T-cell (primary cell): ENCODE data around the gene ZNF385D. TPM values are rescaled to one million over a fixed set of nuclear protein-coding genes. Genes with fewer than 3 reads are reported as not detected.

Source experiments
- ATAC-seq, 4 experiments: fragments of 200-7000 bp in 3 of 4; fragments of 150-1000 bp in 1 of 4; cut with Tn5 transposase; replicated peaks in 1 of 4; 1 replicate in 3 of 4; 2 replicates in 1 of 4; pipeline ENCODE4 v1.10.0; 2021; ENCODE audit warnings: moderate library complexity in 3 of 4, mild to moderate bottlenecking in 2 of 4, moderate number of reproducible peaks in 1 of 4
- CTCF ChIA-PET, 2 donors: fragments of 300-600 bp; sonication (Branson Sonifier 250); formaldehyde crosslinking; loops; one replicate each; lab custom pipeline; 2022; ENCODE audit warnings: antibody characterized with exemption in 2 of 2; lab: Charles Lee
- POLR2A ChIA-PET, 2 donors: fragments of 300-600 bp; sonication (Branson Sonifier 250); formaldehyde crosslinking; loops; one replicate each; lab custom pipeline; 2022; ENCODE audit warnings: antibody characterized with exemption in 2 of 2; lab: Charles Lee
- DNase-seq, 35 experiments: peaks; one replicate each; pipeline versions ENCODE4 v3.0.0 to v3.0.0-alpha.2; 2013 to 2023
- H3K27ac ChIP-seq: one replicate; pipeline ENCODE4 v1.5.1; 2013; ENCODE audit warnings: low read length
- H3K27me3 ChIP-seq, 2 experiments: replicated peaks in 1 of 2; 1 replicate in 1 of 2; 2 replicates in 1 of 2; pipeline versions ENCODE4 v1.6.1 to v1.7.0; 2013; ENCODE audit warnings: low read length in 1 of 2, mixed read lengths in 1 of 2; ENCODE audit not compliant: control insufficient read depth in 2 of 2, insufficient read depth in 2 of 2; ENCODE audit errors: extremely low read depth in 1 of 2
- H3K36me3 ChIP-seq, 2 donors: 1 replicate in 1 of 2; 2 replicates in 1 of 2; pipeline versions ENCODE4 v1.6.1 to v1.7.0; 2013; ENCODE audit warnings: low read length in 1 of 2; ENCODE audit not compliant: control insufficient read depth in 2 of 2, insufficient read depth in 1 of 2; ENCODE audit errors: extremely low read depth in 1 of 2
- H3K4me1 ChIP-seq, 2 experiments: 1 replicate in 1 of 2; 2 replicates in 1 of 2; pipeline versions ENCODE4 v1.6.1 to v1.7.0; 2013; ENCODE audit warnings: low read length in 2 of 2, mixed read lengths in 1 of 2; ENCODE audit not compliant: insufficient read depth in 2 of 2, control insufficient read depth in 1 of 2; ENCODE audit errors: extremely low read depth in 1 of 2
- H3K4me3 ChIP-seq, 2 donors: 1 replicate in 1 of 2; 2 replicates in 1 of 2; pipeline versions ENCODE4 v1.5.1 to v1.7.0; 2013; ENCODE audit warnings: mild to moderate bottlenecking in 2 of 2, low read length in 1 of 2, moderate library complexity in 1 of 2; ENCODE audit not compliant: control insufficient read depth in 1 of 2; ENCODE audit errors: extremely low read depth in 1 of 2
- H3K9me3 ChIP-seq: 2 replicates; pipeline ENCODE4 v1.7.0; 2013
- H3K27ac Mint-ChIP-seq, 2 donors: one replicate each; pipeline ENCODE4 v1.8.0; 2020 to 2021; ENCODE audit warnings: mild to moderate bottlenecking in 2 of 2, mixed read lengths in 2 of 2
- H3K27me3 Mint-ChIP-seq, 2 donors: one replicate each; pipeline ENCODE4 v1.8.0; 2021 to 2022; ENCODE audit warnings: mixed read lengths in 2 of 2
- H3K36me3 Mint-ChIP-seq: one replicate; pipeline ENCODE4 v1.8.0; 2021; ENCODE audit warnings: mixed read lengths
- H3K4me1 Mint-ChIP-seq, 3 donors: one replicate each; pipeline ENCODE4 v1.8.0; 2020 to 2022; ENCODE audit warnings: mixed read lengths in 3 of 3, mild to moderate bottlenecking in 1 of 3
- H3K4me3 Mint-ChIP-seq, 3 donors: one replicate each; pipeline ENCODE4 v1.8.0; 2020 to 2022; ENCODE audit warnings: mild to moderate bottlenecking in 3 of 3, mixed read lengths in 3 of 3, moderate library complexity in 3 of 3
- H3K9me3 Mint-ChIP-seq, 3 donors: one replicate each; pipeline ENCODE4 v1.8.0; 2020 to 2022; ENCODE audit warnings: mixed read lengths in 3 of 3
- WGBS: methylation state at CpG from one replicate; pipeline ENCODE4 v1.1.5; 2013; ENCODE audit warnings: missing lambda C conversion rate; ENCODE audit not compliant: insufficient coverage; 5-methylcytosine and 5-hydroxymethylcytosine counted together
- total RNA-seq, 35 experiments: library from RNA in 6 of 35; stranded (reverse) in 6 of 35; fragments of 120-200 nt in 1 of 35; gene quantifications; one replicate each; pipeline versions ENCODE4 v1.2.1 to v1.2.4 and lab custom pipeline; 2013 to 2026

Gene ZNF385D
- total RNA-seq, 5 donors from 2014 or later (not counting 1 experiment from before 2014, with no cell fraction given) = 0.03 to 0.47 (median 0.35) TPM

DNA sequence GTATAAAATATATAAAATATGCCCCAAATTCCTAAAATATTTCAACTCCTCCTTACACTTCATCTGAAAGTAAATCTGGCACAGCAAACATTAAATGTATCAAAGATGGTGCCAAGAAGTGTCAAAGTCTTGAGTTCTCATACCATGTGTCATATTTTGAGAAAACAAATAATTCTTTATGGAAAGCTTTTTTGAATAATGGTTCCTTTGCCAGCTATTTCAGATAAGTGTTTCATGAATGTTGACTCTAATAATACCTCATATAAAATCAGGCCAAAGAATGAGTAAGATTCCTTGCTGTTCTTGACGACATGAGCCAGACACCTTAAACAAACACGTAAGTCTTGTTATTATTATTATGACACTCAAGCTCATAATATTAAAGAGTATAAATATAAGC is 30.3 kb upstream of the ZNF385D start:
- no CpG with 5 or more reads among the region's 2 CpGs for WGBS
- H3K9me3 Mint-ChIP-seq = peaks cover 7 to 15% (median 11%) of the 10 kb centered on the region in 3 donors
- DNase-seq (no peak), ATAC-seq (no peak)
- no peak overlapping the region for H3K4me3 Mint-ChIP-seq
- H3K27ac ChIP-seq = no peak overlapping the region
- H3K27me3 Mint-ChIP-seq = no peaks in the 10 kb centered on the region
- H3K4me1 Mint-ChIP-seq = no peaks in the 10 kb centered on the region
- CTCF ChIA-PET = interaction anchor here in 1 of 2 donors (0.6 kb wide), 1 partner anchor 310 kb away, joined by 3 read pairs; no protein-coding TSS in a partner anchor
- H3K4me1 ChIP-seq = no peaks in the 10 kb centered on the region
- no peak overlapping the region for H3K27ac Mint-ChIP-seq
- no peaks in the 10 kb centered on the region for H3K36me3 Mint-ChIP-seq
- H3K4me3 ChIP-seq = no peak overlapping the region
- POLR2A ChIA-PET = no interaction called here
- no peaks in the 10 kb centered on the region for H3K36me3 ChIP-seq
- H3K9me3 ChIP-seq = no peaks in the 10 kb centered on the region
- no peaks in the 10 kb centered on the region for H3K27me3 ChIP-seq

DNA sequence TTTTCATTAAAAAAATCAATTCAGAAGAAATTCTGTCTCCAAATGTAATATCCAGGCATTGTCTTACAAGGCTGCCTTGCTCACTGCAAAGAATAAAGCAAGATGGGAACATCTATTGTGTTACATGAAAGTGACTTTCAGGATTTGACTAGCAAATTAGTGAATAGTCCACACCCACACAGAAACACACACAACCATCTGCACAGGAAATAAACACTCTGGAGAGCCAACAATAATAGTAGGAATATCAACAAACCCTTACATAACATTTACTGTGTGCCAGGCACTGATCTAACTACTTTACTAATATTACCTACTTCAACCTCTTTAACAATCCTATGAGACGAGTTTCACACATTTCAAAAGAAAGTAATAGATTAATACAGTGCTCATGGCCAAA is 28.9 kb upstream of the ZNF385D start:
- H3K36me3 Mint-ChIP-seq = no peaks in the 10 kb centered on the region
- no CpG with 5 or more reads among the region's 1 CpG for WGBS
- H3K4me3 Mint-ChIP-seq = no peak overlapping the region
- ATAC-seq (no peak), DNase-seq (no peak)
- Histone ChIP-seq H3K4me1 (no peaks in the 10 kb centered on the region), H3K9me3 (no peaks in the 10 kb centered on the region), H3K27me3 (no peaks in the 10 kb centered on the region), H3K27ac (no peak overlapping the region), H3K36me3 (no peaks in the 10 kb centered on the region), H3K4me3 (no peak overlapping the region)
- ChIA-PET CTCF (no interaction called here), POLR2A (no interaction called here)
- H3K27ac Mint-ChIP-seq = no peak overlapping the region
- no peaks in the 10 kb centered on the region for H3K27me3 Mint-ChIP-seq
- peaks cover 4 to 11% (median 8%) of the 10 kb centered on the region in 3 donors for H3K9me3 Mint-ChIP-seq
- no peaks in the 10 kb centered on the region for H3K4me1 Mint-ChIP-seq

DNA sequence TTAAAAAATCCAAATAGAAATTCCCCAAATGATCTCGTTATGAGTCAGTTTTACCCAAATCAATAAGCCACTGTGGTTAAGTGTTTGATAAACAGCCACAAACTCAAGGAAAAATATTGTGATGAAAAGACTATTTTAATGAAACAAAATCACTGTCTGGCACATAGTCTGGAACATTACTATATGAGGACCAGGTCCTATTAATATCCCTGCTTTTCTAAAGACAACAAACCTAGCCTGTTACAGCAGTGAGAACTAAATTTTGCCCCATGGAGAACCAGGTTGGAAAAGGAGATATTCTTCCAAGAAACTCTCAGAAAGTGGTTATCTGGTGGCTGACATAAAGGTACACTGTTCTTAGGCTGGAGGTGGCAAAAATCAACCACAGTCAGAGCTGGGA is 27.7 kb upstream of the ZNF385D start:
- DNase-seq (no peak), ATAC-seq (no peak)
- H3K4me1 Mint-ChIP-seq = no peaks in the 10 kb centered on the region
- ChIA-PET POLR2A (no interaction called here), CTCF (no interaction called here)
- H3K27me3 Mint-ChIP-seq = no peaks in the 10 kb centered on the region
- no peaks in the 10 kb centered on the region for H3K9me3 ChIP-seq
- H3K27ac ChIP-seq = no peak overlapping the region
- no peaks in the 10 kb centered on the region for H3K4me1 ChIP-seq
- no peak overlapping the region for H3K4me3 Mint-ChIP-seq
- H3K27ac Mint-ChIP-seq = no peak overlapping the region
- H3K4me3 ChIP-seq = no peak overlapping the region
- H3K9me3 Mint-ChIP-seq = peaks cover 8 to 17% (median 17%) of the 10 kb centered on the region in 3 donors
- WGBS = no CpG with 5 or more reads among the region's 1 CpG
- H3K27me3 ChIP-seq = no peaks in the 10 kb centered on the region
- H3K36me3 Mint-ChIP-seq = no peaks in the 10 kb centered on the region
- no peaks in the 10 kb centered on the region for H3K36me3 ChIP-seq

DNA sequence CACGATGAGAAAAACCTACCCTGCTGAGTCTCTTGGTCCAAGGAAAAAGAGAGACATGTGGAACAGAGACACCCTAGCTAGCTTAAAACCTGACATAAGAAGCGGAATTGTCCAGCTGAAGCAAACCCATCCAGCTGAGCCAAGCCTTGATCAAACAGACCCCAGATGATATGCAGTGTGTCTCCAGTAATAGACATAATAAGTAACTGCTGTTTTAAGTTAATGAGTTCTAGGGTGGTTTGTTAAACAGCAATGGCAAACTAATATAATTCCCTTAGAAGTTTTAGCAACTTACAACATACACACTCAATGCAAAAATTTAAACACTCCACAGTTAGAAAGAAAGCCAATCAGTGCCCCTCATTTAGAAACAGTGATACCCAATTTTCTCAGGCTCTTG is 26.8 kb upstream of the ZNF385D start:
- no peaks in the 10 kb centered on the region for H3K27me3 ChIP-seq
- ATAC-seq (no peak), DNase-seq (no peak)
- no peaks in the 10 kb centered on the region for H3K27me3 Mint-ChIP-seq
- WGBS = 100% methylated on average over 1 of the region's 2 CpGs
- H3K36me3 ChIP-seq = no peaks in the 10 kb centered on the region
- no peak overlapping the region for H3K27ac Mint-ChIP-seq
- CTCF ChIA-PET = interaction anchor here in 1 of 2 donors (0.6 kb wide), 1 partner anchor 10 kb away, joined by 7 read pairs; no protein-coding TSS in a partner anchor
- no peak overlapping the region for H3K4me3 Mint-ChIP-seq
- H3K4me1 Mint-ChIP-seq = no peaks in the 10 kb centered on the region
- no peaks in the 10 kb centered on the region for H3K36me3 Mint-ChIP-seq
- H3K4me3 ChIP-seq = no peak overlapping the region
- POLR2A ChIA-PET = no interaction called here
- H3K27ac ChIP-seq = no peak overlapping the region
- H3K9me3 Mint-ChIP-seq = peaks cover 4 to 19% (median 19%) of the 10 kb centered on the region in 3 donors
- no peaks in the 10 kb centered on the region for H3K4me1 ChIP-seq
- no peaks in the 10 kb centered on the region for H3K9me3 ChIP-seq

DNA sequence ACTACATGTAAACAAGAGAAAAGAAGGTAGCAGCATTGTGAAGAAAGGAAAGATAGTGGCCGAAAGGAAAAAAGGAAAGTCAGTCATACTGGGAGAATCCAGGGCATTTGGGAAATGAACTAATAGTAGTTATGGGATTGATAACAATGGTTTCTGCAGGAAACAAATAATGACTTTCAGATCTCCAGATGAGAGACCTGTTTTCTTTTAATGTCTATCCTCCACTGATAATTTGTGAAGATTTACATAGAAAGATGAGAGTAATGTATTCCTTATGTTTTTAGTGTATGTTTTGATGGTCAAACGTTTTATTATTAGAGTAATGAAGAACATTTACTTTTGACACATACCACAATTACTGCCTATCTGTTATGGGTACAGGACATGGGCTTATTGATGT is 15.0 kb upstream of the ZNF385D start:
- DNase-seq (no peak), ATAC-seq (no peak)
- ChIA-PET POLR2A (no interaction called here), CTCF (no interaction called here)
- H3K36me3 Mint-ChIP-seq = no peaks in the 10 kb centered on the region
- Histone ChIP-seq H3K27ac (no peak overlapping the region), H3K4me1 (no peaks in the 10 kb centered on the region), H3K4me3 (no peak overlapping the region), H3K27me3 (no peaks in the 10 kb centered on the region), H3K36me3 (no peaks in the 10 kb centered on the region), H3K9me3 (no peaks in the 10 kb centered on the region)
- no peaks in the 10 kb centered on the region for H3K27me3 Mint-ChIP-seq
- WGBS = 100% methylated on average over 1 of the region's 2 CpGs
- no peaks in the 10 kb centered on the region for H3K4me1 Mint-ChIP-seq
- peaks cover 21 to 26% (median 23%) of the 10 kb centered on the region in 3 donors for H3K9me3 Mint-ChIP-seq
- no peak overlapping the region for H3K27ac Mint-ChIP-seq
- H3K4me3 Mint-ChIP-seq = no peak overlapping the region

DNA sequence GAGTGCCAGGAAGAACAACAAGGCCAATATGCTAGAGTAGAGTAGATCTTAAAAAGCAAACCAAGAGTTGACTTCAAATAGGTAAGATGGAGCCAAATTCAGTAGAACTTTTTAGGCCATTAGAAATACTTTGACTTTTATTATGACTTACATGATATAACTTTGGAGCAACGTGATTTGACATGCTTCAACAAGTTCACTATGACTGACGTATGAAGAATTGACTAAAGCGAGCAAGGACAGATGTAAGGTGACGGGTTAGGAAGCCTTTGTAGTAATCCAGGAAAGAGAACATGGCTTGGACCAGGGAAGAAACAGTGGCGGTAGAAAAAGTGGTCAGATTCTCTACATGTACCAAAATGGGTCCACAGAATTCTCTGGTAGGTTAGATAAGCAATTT is 4.9 kb upstream of the ZNF385D start:
- H3K27ac Mint-ChIP-seq = no peak overlapping the region
- Histone ChIP-seq H3K27me3 (peaks cover 0 to 4% of the 10 kb centered on the region in 2 experiments), H3K4me1 (no peaks in the 10 kb centered on the region), H3K4me3 (no peak overlapping the region), H3K27ac (no peak overlapping the region), H3K9me3 (no peaks in the 10 kb centered on the region), H3K36me3 (no peaks in the 10 kb centered on the region)
- H3K9me3 Mint-ChIP-seq = peaks cover 0 to 14% (median 14%) of the 10 kb centered on the region in 3 donors
- no peak for DNase-seq
- WGBS = 68% methylated on average over 5 of the region's 5 CpGs
- no peaks in the 10 kb centered on the region for H3K4me1 Mint-ChIP-seq
- H3K27me3 Mint-ChIP-seq = no peaks in the 10 kb centered on the region
- no peaks in the 10 kb centered on the region for H3K36me3 Mint-ChIP-seq
- CTCF ChIA-PET = no interaction called here
- POLR2A ChIA-PET = no interaction called here
- no peak overlapping the region for H3K4me3 Mint-ChIP-seq
- ATAC-seq = no peak

DNA sequence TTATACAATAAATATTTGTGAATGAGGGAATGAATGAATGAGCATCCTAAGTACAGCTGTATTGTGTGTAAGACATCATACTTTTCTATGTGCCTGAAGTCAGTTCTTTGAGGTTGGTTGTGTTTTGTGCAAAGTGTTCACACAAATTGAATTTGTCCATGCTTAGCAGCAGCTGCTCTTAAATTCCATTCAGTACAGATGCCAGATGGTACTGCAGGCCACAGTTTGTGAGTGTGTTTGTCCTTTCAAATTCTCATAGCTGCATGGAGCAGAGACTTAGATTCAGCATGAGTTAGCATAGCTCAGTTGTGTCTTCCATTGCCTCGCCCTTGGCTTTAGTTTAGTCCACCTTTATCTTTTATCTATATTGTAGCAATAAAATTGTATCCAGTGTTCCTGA is 3.8 kb upstream of the ZNF385D start:
- ChIA-PET CTCF (no interaction called here), POLR2A (no interaction called here)
- peaks cover 0 to 14% (median 14%) of the 10 kb centered on the region in 3 donors for H3K9me3 Mint-ChIP-seq
- H3K4me1 Mint-ChIP-seq = no peaks in the 10 kb centered on the region
- no peaks in the 10 kb centered on the region for H3K36me3 Mint-ChIP-seq
- Histone ChIP-seq H3K4me1 (no peaks in the 10 kb centered on the region), H3K27me3 (peaks cover 5% of the 10 kb centered on the region in 2 experiments), H3K9me3 (no peaks in the 10 kb centered on the region), H3K36me3 (no peaks in the 10 kb centered on the region), H3K4me3 (no peak overlapping the region), H3K27ac (no peak overlapping the region)
- no peak for ATAC-seq
- peaks cover 4% of the 10 kb centered on the region in 2 donors for H3K27me3 Mint-ChIP-seq
- WGBS = no CpG with 5 or more reads among the region's 1 CpG
- no peak overlapping the region for H3K4me3 Mint-ChIP-seq
- H3K27ac Mint-ChIP-seq = no peak overlapping the region
- DNase-seq = no peak
